NOMO-1 treated with DMSO at 0.1 percent for 48 hours (cell line): ENCODE results near the gene BMP4.
"Not testable (repeated sequence)": the region's sequence is repeated elsewhere in the genome, so short reads cannot be mapped to it uniquely, and the experiment has no call there.

Source experiments
- DNase-seq: peaks from one replicate; lab custom pipeline; 2025; ENCODE audit not compliant: unreplicated experiment; lab: John Stamatoyannopoulos, UW

Gene BMP4

GRCh38 chr14:53956427-53957201 is at the start of gene BMP4:
Gene BMP4 (minus strand): TSS chr14:53956825. CDS start chr14:53952222, 4,603 bp downstream.
- DNase-seq: peak; percentile 47

GRCh38 chr14:54003064-54003463 is 46.4 kb upstream of the BMP4 start:
- DNase-seq: no peak

GRCh38 chr14:54002653-54003052 is 46.0 kb upstream of the BMP4 start:
- no peak for DNase-seq

GRCh38 chr14:54001189-54001878 is 44.7 kb upstream of the BMP4 start:
- DNase-seq: no peak

GRCh38 chr14:54000341-54000811 is 43.8 kb upstream of the BMP4 start:
- no peak for DNase-seq

GRCh38 chr14:53999061-53999488 is 42.5 kb upstream of the BMP4 start:
- DNase-seq: no peak

GRCh38 chr14:53996041-53996440 is 39.4 kb upstream of the BMP4 start:
- DNase-seq: no peak

GRCh38 chr14:53993920-53994607 is 37.4 kb upstream of the BMP4 start:
- DNase-seq: no peak

- DNase-seq: no peak
Measured at GRCh38 chr14:53990978-53991377, 34.4 kb upstream of the BMP4 start.

- DNase-seq: not testable (repeated sequence)
Measured at GRCh38 chr14:53986718-53987117, 30.1 kb upstream of the BMP4 start.

- not testable (repeated sequence) for DNase-seq
Measured at GRCh38 chr14:53984958-53985357, 28.3 kb upstream of the BMP4 start.

- no peak for DNase-seq
Measured at GRCh38 chr14:53983112-53983511, 26.5 kb upstream of the BMP4 start.

- no peak for DNase-seq
Measured at GRCh38 chr14:53982546-53982945, 25.9 kb upstream of the BMP4 start.

GRCh38 chr14:53979747-53980642 is 23.4 kb upstream of the BMP4 start:
- no peak for DNase-seq

GRCh38 chr14:53979113-53979681 is 22.6 kb upstream of the BMP4 start:
- no peak for DNase-seq

- no peak for DNase-seq
Measured at GRCh38 chr14:53978194-53978593, 21.6 kb upstream of the BMP4 start.

GRCh38 chr14:53975444-53975843 is 18.8 kb upstream of the BMP4 start:
- DNase-seq: peak; percentile 8

- no peak for DNase-seq
Measured at GRCh38 chr14:53971521-53971920, 14.9 kb upstream of the BMP4 start.

GRCh38 chr14:53969326-53969725 is 12.7 kb upstream of the BMP4 start:
- no peak for DNase-seq

- DNase-seq: no peak
Measured at GRCh38 chr14:53968726-53969125, 12.1 kb upstream of the BMP4 start.
